Tibial artery (tissue), 4 donors: ENCODE data around the gene MACROD2.

Experiments
- DNase-seq, 2 donors: peaks; one replicate each; pipeline ENCODE4 v3.0.0-alpha.2; 2019
- H3K27ac ChIP-seq, 2 donors: fragments of 200-600 bp; sonication (generic) in 1 of 2; 1 replicate in 1 of 2; 2 replicates in 1 of 2; pipeline ENCODE4 v1.5.1; 2018 to 2019; ENCODE audit warnings: mild to moderate bottlenecking in 1 of 2
- H3K27me3 ChIP-seq, 2 donors: fragments of 200-600 bp; sonication (generic) in 1 of 2; one replicate each; pipeline versions ENCODE4 v1.5.1 to v1.6.0; 2016 to 2019
- H3K36me3 ChIP-seq, 3 donors: fragments of 200-600 bp; sonication (generic) in 2 of 3; one replicate each; pipeline ENCODE4 v1.5.1; 2016 to 2019; ENCODE audit warnings: mild to moderate bottlenecking in 2 of 3
- H3K4me1 ChIP-seq, 4 donors: fragments of 200-600 bp; sonication (generic) in 2 of 4; 1 replicate in 3 of 4; 2 replicates in 1 of 4; pipeline ENCODE4 v1.5.1; 2016 to 2019
- H3K4me3 ChIP-seq, 2 donors: fragments of 200-600 bp; sonication (generic) in 1 of 2; 1 replicate in 1 of 2; 2 replicates in 1 of 2; pipeline ENCODE4 v1.5.1; 2018 to 2019; ENCODE audit warnings: mild to moderate bottlenecking in 2 of 2
- H3K9me3 ChIP-seq, 3 donors: fragments of 200-600 bp; sonication (generic) in 1 of 3; one replicate each; pipeline ENCODE4 v1.5.1; 2016 to 2019
- intact Hi-C: fragments of 100-400 bp; cut with DNase I; formaldehyde crosslinking; loops from one replicate; pipeline ENCODE4 v1.15.0; 2023; ENCODE audit warnings: low total_unique reads
- TF ChIP-seq, protein P1 (sequence below), 2 experiments: fragments of 200-600 bp in 1 of 2; fragments of 450-650 bp in 1 of 2; IDR thresholded peaks; one replicate each; pipeline ENCODE4 v1.5.1; 2017 to 2019; ENCODE audit warnings: antibody characterized with exemption in 2 of 2, mild to moderate bottlenecking in 1 of 2, moderate library complexity in 1 of 2

Gene MACROD2

DNA sequence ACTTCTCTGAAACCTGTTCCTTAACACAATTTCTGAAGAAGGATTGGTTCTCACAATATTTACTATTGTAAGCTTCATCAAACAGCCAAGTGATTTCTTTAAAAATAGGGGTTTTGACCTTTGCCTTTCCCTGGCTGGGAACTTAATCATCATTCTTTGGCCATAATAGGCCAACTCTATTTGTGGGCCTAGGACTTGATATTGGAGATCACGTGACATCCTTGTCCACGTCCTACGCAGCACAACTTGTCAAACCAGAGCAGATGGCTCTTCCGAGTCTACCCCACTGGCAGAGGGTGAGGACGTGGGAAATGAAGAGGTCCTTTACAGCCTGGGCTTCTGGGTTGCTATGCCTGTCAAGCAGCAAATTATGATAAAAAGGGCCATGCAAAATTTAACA lies 1547.3 kb downstream of the MACROD2 start:
- H3K4me3 ChIP-seq = no peak overlapping the region
- no peaks in the 10 kb centered on the region for H3K27me3 ChIP-seq
- no peaks in the 10 kb centered on the region for H3K36me3 ChIP-seq
- no peak for DNase-seq
- no peak overlapping the region for H3K27ac ChIP-seq
- TF ChIP-seq, protein P1, sequence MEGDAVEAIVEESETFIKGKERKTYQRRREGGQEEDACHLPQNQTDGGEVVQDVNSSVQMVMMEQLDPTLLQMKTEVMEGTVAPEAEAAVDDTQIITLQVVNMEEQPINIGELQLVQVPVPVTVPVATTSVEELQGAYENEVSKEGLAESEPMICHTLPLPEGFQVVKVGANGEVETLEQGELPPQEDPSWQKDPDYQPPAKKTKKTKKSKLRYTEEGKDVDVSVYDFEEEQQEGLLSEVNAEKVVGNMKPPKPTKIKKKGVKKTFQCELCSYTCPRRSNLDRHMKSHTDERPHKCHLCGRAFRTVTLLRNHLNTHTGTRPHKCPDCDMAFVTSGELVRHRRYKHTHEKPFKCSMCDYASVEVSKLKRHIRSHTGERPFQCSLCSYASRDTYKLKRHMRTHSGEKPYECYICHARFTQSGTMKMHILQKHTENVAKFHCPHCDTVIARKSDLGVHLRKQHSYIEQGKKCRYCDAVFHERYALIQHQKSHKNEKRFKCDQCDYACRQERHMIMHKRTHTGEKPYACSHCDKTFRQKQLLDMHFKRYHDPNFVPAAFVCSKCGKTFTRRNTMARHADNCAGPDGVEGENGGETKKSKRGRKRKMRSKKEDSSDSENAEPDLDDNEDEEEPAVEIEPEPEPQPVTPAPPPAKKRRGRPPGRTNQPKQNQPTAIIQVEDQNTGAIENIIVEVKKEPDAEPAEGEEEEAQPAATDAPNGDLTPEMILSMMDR (IDR thresholded peaks at IDR 0.05) = no peak
- intact Hi-C loops = no loop called here
- peaks cover 0 to 20% (median 6%) of the 10 kb centered on the region in 4 donors for H3K4me1 ChIP-seq
- no peaks in the 10 kb centered on the region for H3K9me3 ChIP-seq

DNA sequence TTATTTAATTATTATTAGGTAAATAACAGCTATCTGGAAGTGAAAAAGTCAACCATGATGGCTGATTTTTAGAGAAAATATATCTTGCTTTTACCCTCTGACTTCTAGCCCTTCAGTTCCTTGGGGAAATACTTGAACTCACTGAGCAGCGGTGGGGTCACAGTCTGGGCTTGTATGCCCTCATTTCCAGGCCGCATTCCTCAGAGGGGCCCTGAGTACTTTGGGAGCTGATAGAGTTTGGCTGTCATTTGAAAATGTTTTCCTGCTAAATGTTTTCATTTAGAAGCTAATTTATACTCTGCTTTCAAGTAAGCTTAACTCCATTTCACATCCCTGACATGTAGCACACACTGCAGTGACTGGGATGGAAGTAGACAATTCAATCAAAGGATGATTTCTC lies 1549.4 kb downstream of the MACROD2 start:
- Histone ChIP-seq H3K27me3 (no peaks in the 10 kb centered on the region), H3K36me3 (no peaks in the 10 kb centered on the region), H3K9me3 (no peaks in the 10 kb centered on the region), H3K4me3 (no peak overlapping the region), H3K27ac (no peak overlapping the region), H3K4me1 (peaks cover 0 to 20% (median 6%) of the 10 kb centered on the region in 4 donors)
- intact Hi-C loops = no loop called here
- TF ChIP-seq, protein P1 (IDR thresholded peaks at IDR 0.05) = no peak
- no peak for DNase-seq

DNA sequence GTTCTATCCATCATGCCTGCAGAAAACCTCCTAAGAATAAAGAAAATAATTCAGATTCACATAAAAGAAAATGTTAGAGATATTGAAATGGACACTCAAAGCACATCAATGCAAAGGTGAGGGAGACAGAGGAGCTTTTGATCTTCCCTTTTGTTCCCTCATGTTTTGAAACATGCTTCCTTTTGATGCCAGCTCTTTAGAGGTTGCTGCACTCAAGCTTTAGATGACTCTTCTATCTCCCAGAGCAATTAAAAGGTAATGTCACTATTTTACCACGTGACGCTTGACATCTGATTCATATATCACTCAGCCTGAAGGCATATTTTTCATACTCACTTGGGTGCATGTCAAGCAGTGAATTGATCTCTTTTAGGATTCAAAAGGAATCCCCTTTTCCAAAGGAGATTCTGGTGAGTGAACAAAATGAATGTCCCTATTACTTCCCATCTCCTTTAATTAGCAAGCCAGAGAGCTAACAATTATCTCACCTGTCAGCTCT lies 1551.3 kb downstream of the MACROD2 start:
- Histone ChIP-seq H3K4me1 (peaks cover 0 to 20% (median 6%) of the 10 kb centered on the region in 4 donors), H3K27ac (no peak overlapping the region), H3K27me3 (no peaks in the 10 kb centered on the region), H3K4me3 (no peak overlapping the region), H3K36me3 (no peaks in the 10 kb centered on the region), H3K9me3 (no peaks in the 10 kb centered on the region)
- no peak for DNase-seq
- intact Hi-C loops = no loop called here
- TF ChIP-seq, protein P1 (IDR thresholded peaks at IDR 0.05) = no peak

DNA sequence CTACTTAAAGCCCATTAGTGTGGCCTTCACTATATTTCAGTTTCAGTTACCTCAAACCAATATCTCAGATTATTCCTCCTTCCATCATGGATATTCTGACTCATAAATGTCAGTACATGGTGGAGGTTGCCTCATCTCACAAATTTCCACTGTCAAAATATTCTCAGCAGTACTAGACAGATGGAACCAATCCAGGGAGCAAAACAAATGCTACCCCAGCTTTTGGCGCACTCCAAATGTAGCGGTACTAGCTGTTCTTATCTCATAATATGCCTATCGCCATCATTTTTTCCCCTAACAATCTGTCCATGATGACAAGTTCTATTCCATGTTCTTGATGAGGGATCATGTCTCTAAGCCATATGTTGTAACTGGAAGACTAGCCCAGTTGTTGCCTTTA lies 1551.8 kb downstream of the MACROD2 start:
- no peaks in the 10 kb centered on the region for H3K27me3 ChIP-seq
- peaks cover 0 to 20% (median 6%) of the 10 kb centered on the region in 4 donors for H3K4me1 ChIP-seq
- peaks cover 0 to under 1% (median 0%) of the 10 kb centered on the region in 3 donors for H3K9me3 ChIP-seq
- no peak overlapping the region for H3K4me3 ChIP-seq
- H3K36me3 ChIP-seq = no peaks in the 10 kb centered on the region
- DNase-seq = no peak
- H3K27ac ChIP-seq = no peak overlapping the region
- intact Hi-C loops = no loop called here
- TF ChIP-seq, protein P1 (IDR thresholded peaks at IDR 0.05) = no peak

DNA sequence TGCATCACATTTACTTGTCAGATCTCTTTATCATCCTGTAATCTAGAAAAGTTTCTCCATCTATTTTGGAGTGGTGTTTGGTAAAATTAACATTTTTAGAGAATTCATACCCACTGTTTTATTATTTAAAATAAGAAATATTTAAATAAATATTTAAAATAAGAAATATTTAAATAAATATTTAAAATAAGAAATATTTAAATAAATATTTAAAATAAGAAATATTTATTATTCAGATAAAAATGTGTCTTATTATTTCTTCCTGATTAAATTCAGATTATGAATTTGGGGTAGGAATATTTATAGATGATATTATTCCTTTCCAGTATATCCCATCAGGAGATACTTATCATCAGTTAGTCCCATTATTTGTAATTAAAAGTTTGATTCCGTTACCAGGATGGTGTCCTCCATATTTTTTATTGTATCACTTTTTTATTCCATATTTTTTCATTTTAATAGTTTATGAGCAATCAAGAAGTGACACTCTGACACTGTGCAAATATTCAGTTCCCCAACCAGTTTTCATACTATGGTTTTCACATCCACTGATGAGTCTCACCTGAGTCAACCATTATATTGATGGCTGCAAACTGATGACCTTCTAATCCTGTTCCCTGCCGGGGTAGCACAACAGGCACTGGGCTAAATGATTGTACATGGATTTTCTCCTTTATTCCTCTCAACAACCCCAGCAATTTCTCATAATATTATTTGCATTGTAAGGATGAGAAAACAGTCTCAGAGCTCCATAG lies 1555.0 kb downstream of the MACROD2 start:
- Histone ChIP-seq H3K9me3 (peaks cover 0 to 12% (median 6%) of the 10 kb centered on the region in 3 donors), H3K4me1 (peaks cover 0 to 7% (median 1%) of the 10 kb centered on the region in 4 donors), H3K27me3 (no peaks in the 10 kb centered on the region), H3K4me3 (no peak overlapping the region), H3K27ac (no peak overlapping the region), H3K36me3 (no peaks in the 10 kb centered on the region)
- intact Hi-C loops = no loop called here
- TF ChIP-seq, protein P1 (IDR thresholded peaks at IDR 0.05) = no peak
- no peak for DNase-seq
